Neural crest cell (in vitro differentiated cells): ENCODE measurements around the gene KLK7. TPM values are rescaled to one million over a fixed set of nuclear protein-coding genes. Genes with fewer than 3 reads are reported as not detected.

Source experiments
- DNase-seq: peaks from one replicate; pipeline ENCODE4 v3.0.0; 2021; ENCODE audit warnings: low read depth, mixed read lengths, low spot score
- H3K27ac Mint-ChIP-seq: one replicate; pipeline ENCODE4 v1.8.0; 2021; ENCODE audit warnings: mild to moderate bottlenecking, mixed read lengths; ENCODE audit not compliant: unreplicated experiment
- H3K27me3 Mint-ChIP-seq: 2 replicates; pipeline ENCODE4 v1.8.0; 2021; ENCODE audit warnings: low read depth, mild to moderate bottlenecking, mixed read lengths
- H3K36me3 Mint-ChIP-seq: 2 replicates; pipeline ENCODE4 v1.8.0; 2021; ENCODE audit warnings: low read depth, mild to moderate bottlenecking, mixed read lengths
- H3K4me1 Mint-ChIP-seq: 2 replicates; pipeline ENCODE4 v1.8.0; 2021; ENCODE audit warnings: mixed read lengths
- H3K4me3 Mint-ChIP-seq: one replicate; pipeline ENCODE4 v1.8.0; 2021; ENCODE audit warnings: mild to moderate bottlenecking, mixed read lengths
- H3K9me3 Mint-ChIP-seq: 2 replicates; pipeline ENCODE4 v1.8.0; 2021; ENCODE audit warnings: mixed read lengths
- CTCF ChIP-seq: fragments of 200-600 bp; sonication (generic); conservative IDR thresholded peaks from 2 replicates; pipeline ENCODE4 v1.5.0; 2021; ENCODE audit warnings: antibody characterized with exemption, mild to moderate bottlenecking
- total RNA-seq: library from RNA; stranded (reverse); gene quantifications from 2 replicates; pipeline ENCODE4 v1.2.1, GENCODE V29; 2021

KLK7 gene
- total RNA-seq, 1 donor from 2014 or later, result not detected

GRCh38 chr19:50944795-50945194 is 38.9 kb downstream of the KLK7 start:
- Mint-ChIP-seq H3K4me1 (no peaks in the 10 kb centered on the region), H3K27ac (no peak overlapping the region), H3K9me3 (no peaks in the 10 kb centered on the region), H3K4me3 (no peak overlapping the region), H3K27me3 (peaks cover 52% of the 10 kb centered on the region), H3K36me3 (no peaks in the 10 kb centered on the region)
- no peak for DNase-seq
- TF ChIP-seq CTCF, result no peak

GRCh38 chr19:50943074-50943828 is 40.5 kb downstream of the KLK7 start:
- no peaks in the 10 kb centered on the region for H3K36me3 Mint-ChIP-seq
- H3K4me1 Mint-ChIP-seq, result no peaks in the 10 kb centered on the region
- H3K27ac Mint-ChIP-seq, result no peak overlapping the region
- TF ChIP-seq CTCF, result no peak
- peaks cover 57% of the 10 kb centered on the region for H3K27me3 Mint-ChIP-seq
- H3K4me3 Mint-ChIP-seq, result no peak overlapping the region
- DNase-seq, result no peak
- H3K9me3 Mint-ChIP-seq, result no peaks in the 10 kb centered on the region

- TF ChIP-seq CTCF, result no peak
- Mint-ChIP-seq H3K9me3 (no peaks in the 10 kb centered on the region), H3K4me3 (no peak overlapping the region), H3K4me1 (no peaks in the 10 kb centered on the region), H3K27ac (no peak overlapping the region), H3K27me3 (peaks cover 57% of the 10 kb centered on the region), H3K36me3 (no peaks in the 10 kb centered on the region)
- no peak for DNase-seq
Observed at GRCh38 chr19:50939596-50939995, 44.1 kb downstream of the KLK7 start.

GRCh38 chr19:50933640-50934039 is 50.1 kb downstream of the KLK7 start:
- Mint-ChIP-seq H3K9me3 (no peaks in the 10 kb centered on the region), H3K27me3 (peaks cover 66% of the 10 kb centered on the region), H3K27ac (no peak overlapping the region), H3K36me3 (no peaks in the 10 kb centered on the region), H3K4me1 (no peaks in the 10 kb centered on the region), H3K4me3 (no peak overlapping the region)
- TF ChIP-seq CTCF, result no peak
- no peak for DNase-seq

GRCh38 chr19:50932690-50933083 is 51.0 kb downstream of the KLK7 start:
- no peaks in the 10 kb centered on the region for H3K9me3 Mint-ChIP-seq
- H3K27ac Mint-ChIP-seq, result no peak overlapping the region
- no peak for DNase-seq
- H3K27me3 Mint-ChIP-seq, result peaks cover 66% of the 10 kb centered on the region
- no peaks in the 10 kb centered on the region for H3K4me1 Mint-ChIP-seq
- TF ChIP-seq CTCF, result no peak
- no peaks in the 10 kb centered on the region for H3K36me3 Mint-ChIP-seq
- no peak overlapping the region for H3K4me3 Mint-ChIP-seq
